ENCODE measurements around the gene PACSIN1.

DNA sequence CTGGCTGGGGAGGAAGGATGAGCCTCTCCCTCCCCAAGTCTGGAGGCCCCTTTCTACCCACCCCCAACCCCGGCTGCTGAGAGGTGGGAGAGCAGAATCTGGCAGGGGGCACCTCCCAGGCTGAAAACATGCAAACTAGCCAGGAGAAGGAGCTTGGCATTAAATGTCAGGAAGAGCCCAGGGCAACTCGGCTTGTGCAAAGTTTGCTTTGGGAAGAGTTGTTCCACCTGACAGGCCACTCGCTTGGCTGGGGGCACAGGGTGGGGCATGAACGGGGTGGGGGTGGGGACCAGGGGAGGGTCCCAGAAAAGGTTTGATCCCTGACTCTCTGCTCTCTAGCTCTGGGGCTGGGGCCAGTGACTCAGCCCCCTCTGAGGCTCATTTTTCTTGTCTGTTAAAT lies 87.3 kb downstream of the PACSIN1 start:
- TF ChIP-seq, protein P1, sequence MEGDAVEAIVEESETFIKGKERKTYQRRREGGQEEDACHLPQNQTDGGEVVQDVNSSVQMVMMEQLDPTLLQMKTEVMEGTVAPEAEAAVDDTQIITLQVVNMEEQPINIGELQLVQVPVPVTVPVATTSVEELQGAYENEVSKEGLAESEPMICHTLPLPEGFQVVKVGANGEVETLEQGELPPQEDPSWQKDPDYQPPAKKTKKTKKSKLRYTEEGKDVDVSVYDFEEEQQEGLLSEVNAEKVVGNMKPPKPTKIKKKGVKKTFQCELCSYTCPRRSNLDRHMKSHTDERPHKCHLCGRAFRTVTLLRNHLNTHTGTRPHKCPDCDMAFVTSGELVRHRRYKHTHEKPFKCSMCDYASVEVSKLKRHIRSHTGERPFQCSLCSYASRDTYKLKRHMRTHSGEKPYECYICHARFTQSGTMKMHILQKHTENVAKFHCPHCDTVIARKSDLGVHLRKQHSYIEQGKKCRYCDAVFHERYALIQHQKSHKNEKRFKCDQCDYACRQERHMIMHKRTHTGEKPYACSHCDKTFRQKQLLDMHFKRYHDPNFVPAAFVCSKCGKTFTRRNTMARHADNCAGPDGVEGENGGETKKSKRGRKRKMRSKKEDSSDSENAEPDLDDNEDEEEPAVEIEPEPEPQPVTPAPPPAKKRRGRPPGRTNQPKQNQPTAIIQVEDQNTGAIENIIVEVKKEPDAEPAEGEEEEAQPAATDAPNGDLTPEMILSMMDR (IDR thresholded peaks at IDR 0.05; ENCODE audit: low read depth, low read length) = no peak
- TF ChIP-seq EZH2phosphoT487 (IDR thresholded peaks at IDR 0.05; ENCODE audit: low read depth) = no peak
